Endothelial cell of umbilical vein (primary cell): ENCODE results near the gene WDR74. TPM values are rescaled to one million over a fixed set of nuclear protein-coding genes. Genes with fewer than 3 reads are reported as not detected.

Experiments used
- BruUV-seq: library from RNA; stranded (reverse); fragments of 400-500 nt; replicated peaks from 2 replicates; lab custom pipeline; 2021; lab: Mats Ljungman, UMichigan
- CTCF ChIA-PET: fragments of 300-600, 350-600 bp; sonication (Branson Sonifier 250); formaldehyde crosslinking; loops from one replicate; lab custom pipeline; 2021; ENCODE audit warnings: antibody characterized with exemption, inconsistent platforms; lab: Charles Lee
- POLR2A ChIA-PET: fragments of 300-600, 350-600 bp; sonication (Branson Sonifier 250); formaldehyde crosslinking; loops from one replicate; lab custom pipeline; 2021; ENCODE audit warnings: antibody characterized with exemption, inconsistent platforms; lab: Charles Lee
- DNase-seq: peaks from one replicate; pipeline ENCODE4 v3.0.0-alpha.2; 2011; ENCODE audit warnings: low read depth, low spot score
- FAIRE-seq: peaks from 2 replicates; lab custom pipeline; 2011; peaks lifted over from hg19 to GRCh38; lab: Jason Lieb, UNC
- H2AFZ ChIP-seq: 2 replicates; pipeline ENCODE4 v1.6.0; 2012; ENCODE audit warnings: low read depth, low read length, control low read depth, inconsistent platforms
- H3K27ac ChIP-seq: 2 replicates; pipeline ENCODE4 v1.5.1; 2011; ENCODE audit warnings: low read depth, mild to moderate bottlenecking, control low read depth, low read length, moderate library complexity; ENCODE audit not compliant: insufficient read depth
- H3K27me3 ChIP-seq, 2 experiments: 2 replicates each; pipeline versions ENCODE4 v1.6.0 to v1.6.1; 2011; ENCODE audit warnings: low read length in 2 of 2, mixed read lengths in 1 of 2; ENCODE audit not compliant: control insufficient read depth in 2 of 2, insufficient read depth in 2 of 2
- H3K36me3 ChIP-seq, 2 experiments: 2 replicates in 1 of 2; 3 replicates in 1 of 2; pipeline ENCODE4 v1.5.1; 2011; ENCODE audit warnings: low read length in 2 of 2, mild to moderate bottlenecking in 1 of 2, moderate library complexity in 1 of 2; ENCODE audit not compliant: control insufficient read depth in 2 of 2, insufficient read depth in 2 of 2; ENCODE audit errors: extremely low read depth in 1 of 2
- H3K4me1 ChIP-seq: 3 replicates; pipeline ENCODE4 v1.5.1; 2011; ENCODE audit warnings: mild to moderate bottlenecking, low read length; ENCODE audit not compliant: control insufficient read depth, insufficient read depth; ENCODE audit errors: extremely low read depth
- H3K4me2 ChIP-seq: 2 replicates; pipeline ENCODE4 v1.6.1; 2011; ENCODE audit warnings: low read length, control low read depth, mixed read lengths; ENCODE audit not compliant: insufficient read depth
- H3K4me3 ChIP-seq, 3 experiments: fragments of 200-600 bp in 1 of 3; sonication (generic), shearing (Covaris generic) in 1 of 3; replicated peaks in 1 of 3; 2 replicates each; pipeline ENCODE4 v1.5.1; 2011 to 2016; ENCODE audit warnings: control low read depth in 3 of 3, low read length in 3 of 3, mild to moderate bottlenecking in 2 of 3, inconsistent platforms in 1 of 3, low read depth in 1 of 3, moderate library complexity in 1 of 3; ENCODE audit not compliant: insufficient read depth in 1 of 3
- H3K79me2 ChIP-seq: 2 replicates; pipeline ENCODE4 v1.6.0; 2012; ENCODE audit warnings: low read length, inconsistent platforms; ENCODE audit not compliant: control insufficient read depth, insufficient read depth
- H3K9ac ChIP-seq: replicated peaks from 2 replicates; pipeline ENCODE3; 2011; ENCODE audit warnings: low read length, control low read depth; ENCODE audit not compliant: insufficient read depth; ENCODE audit errors: extremely low read depth
- H3K9me1 ChIP-seq: replicated peaks from 3 replicates; pipeline ENCODE4 v1.6.0; 2011; ENCODE audit warnings: mild to moderate bottlenecking, low read length; ENCODE audit not compliant: control insufficient read depth, insufficient read depth; ENCODE audit errors: extremely low read depth
- H3K9me3 ChIP-seq: replicated peaks from 2 replicates; pipeline ENCODE4 v1.5.1; 2012; ENCODE audit warnings: low read length, inconsistent platforms; ENCODE audit not compliant: control insufficient read depth, insufficient read depth
- H4K20me1 ChIP-seq: replicated peaks from 2 replicates; pipeline ENCODE3; 2011; ENCODE audit warnings: mild to moderate bottlenecking, low read length; ENCODE audit not compliant: control insufficient read depth, insufficient read depth; ENCODE audit errors: extremely low read depth
- EZH2 ChIP-seq: IDR thresholded peaks from 2 replicates; pipeline ENCODE4 v1.6.1; 2012; ENCODE audit warnings: borderline replicate concordance, low read depth, mild to moderate bottlenecking, moderate library complexity, low read length, inconsistent platforms; ENCODE audit not compliant: severe bottlenecking
- JUN ChIP-seq: IDR thresholded peaks from 2 replicates; pipeline ENCODE4 v1.6.1; 2011; ENCODE audit warnings: borderline replicate concordance, low read depth; ENCODE audit not compliant: insufficient read length, insufficient read depth
- MAX ChIP-seq: IDR thresholded peaks from 2 replicates; pipeline ENCODE4 v1.6.1; 2011; ENCODE audit not compliant: insufficient read depth, insufficient read length
- MYC ChIP-seq: IDR thresholded peaks from one replicate; pipeline ENCODE4 v1.6.1; 2011; ENCODE audit warnings: mild to moderate bottlenecking, low read depth, low read length
- POLR2A ChIP-seq: IDR thresholded peaks from 2 replicates; pipeline ENCODE4 v1.6.1; 2012; ENCODE audit warnings: low read depth, mild to moderate bottlenecking, control low read depth, low read length
- POLR2AphosphoS5 ChIP-seq: IDR thresholded peaks from 2 replicates; pipeline ENCODE4 v1.6.1; 2012; ENCODE audit warnings: low read depth, mild to moderate bottlenecking, control low read depth, low read length, moderate library complexity; ENCODE audit not compliant: insufficient read depth
- dilution Hi-C: fragments of 300-500 bp; cut with MboI; formaldehyde crosslinking; loops from one replicate; pipeline ENCODE4 v1.15.0; 2019; ENCODE audit warnings: low sequenced_read_pairs; ENCODE audit not compliant: extremely low pct_ligation_motif_present
- intact Hi-C: fragments of 100-400 bp; cut with micrococcal nuclease; formaldehyde crosslinking; loops from one replicate; pipeline ENCODE4 v1.10.0; 2022
- polyA plus RNA-seq, 4 experiments: library from polyadenylated mRNA; depleted of rRNA in 3 of 4; stranded (reverse) in 3 of 4; unstranded in 1 of 4; fragments of >200 nt; gene quantifications; 2 replicates each; pipeline versions ENCODE4 v1.2.1 to v1.2.3, GENCODE V29; 2011 to 2012; ENCODE audit warnings: missing spikeins in 1 of 4
- total RNA-seq: library from RNA; stranded (reverse); gene quantifications from 2 replicates; pipeline ENCODE4 v1.2.3, GENCODE V29; 2021
- TF ChIP-seq, protein P1 (sequence below), 2 donors: IDR thresholded peaks; 1 replicate in 1 of 2; 2 replicates in 1 of 2; pipeline ENCODE4 v1.5.1; 2011; ENCODE audit warnings: low read length in 2 of 2, mild to moderate bottlenecking in 2 of 2, moderate library complexity in 2 of 2, control low read depth in 1 of 2, inconsistent platforms in 1 of 2, low read depth in 1 of 2; ENCODE audit not compliant: insufficient read depth in 1 of 2; ENCODE audit errors: extremely low read depth in 1 of 2

WDR74 gene
- total and polyA plus RNA-seq, 2 donors (not counting 3 experiments of a cell fraction or from before 2014, with no cell fraction given) = 44.7 to 51.7 TPM

DNA sequence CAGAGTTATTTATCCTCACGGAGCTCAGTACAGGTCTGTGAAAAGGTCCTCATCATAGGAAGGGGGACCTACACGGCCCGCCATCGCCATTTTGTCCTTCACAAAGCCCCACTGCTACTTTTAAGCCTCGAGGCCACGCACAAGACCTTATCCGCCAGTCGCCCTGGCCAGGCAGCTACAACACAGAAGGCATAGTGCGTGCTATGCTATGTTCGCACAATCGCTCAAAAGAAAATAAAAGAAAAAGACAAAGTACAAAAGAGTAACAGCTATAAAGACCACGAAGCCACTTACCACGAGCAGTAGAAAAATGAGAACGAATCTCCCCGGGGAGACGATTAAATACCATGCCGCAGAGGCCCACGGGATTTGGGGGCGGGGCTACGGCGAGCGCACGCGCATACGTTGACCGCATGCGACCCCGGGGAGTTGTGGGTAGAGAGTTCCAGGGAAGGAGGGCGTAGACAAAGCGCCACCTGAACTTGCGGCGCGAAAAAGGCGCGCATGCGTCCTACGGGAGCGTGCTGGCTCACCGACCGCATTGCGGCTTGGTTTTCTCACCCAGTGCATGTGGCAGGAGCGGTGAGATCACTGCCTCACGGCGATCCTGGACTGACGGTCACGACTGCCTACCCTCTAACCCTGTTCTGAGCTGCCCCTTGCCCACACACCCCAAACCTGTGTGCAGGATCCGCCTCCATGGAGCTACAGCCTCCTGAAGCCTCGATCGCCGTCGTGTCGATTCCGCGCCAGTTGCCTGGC lies 16.4 kb upstream of the WDR74 start:
- intact Hi-C loops = loop anchor here (1.0 kb wide), 2 partner anchors 14 to 26 kb away; no protein-coding TSS in a partner anchor
- Histone ChIP-seq H3K9me3 (no peaks in the 10 kb centered on the region), H3K4me1 (peaks cover 24% of the 10 kb centered on the region), H3K27me3 (no peaks in the 10 kb centered on the region), H4K20me1 (peaks cover 10% of the 10 kb centered on the region), H3K27ac (peak overlapping the region; percentile 54), H2AFZ (peak overlapping the region; percentile 47), H3K9ac (peak overlapping the region; percentile 92), H3K4me3 (peak overlapping the region; percentile 61 to 94 (median 87)), H3K36me3 (peaks cover 12 to 29% of the 10 kb centered on the region in 2 experiments), H3K4me2 (peak overlapping the region; percentile 91), H3K9me1 (no peaks in the 10 kb centered on the region), H3K79me2 (peaks cover 52% of the 10 kb centered on the region)
- dilution Hi-C loops = no loop called here
- ChIA-PET POLR2A (interaction anchor here (0.6 to 9.3 kb wide), 18 partner anchors 8 to 389 kb away, joined by 3 to 186 read pairs (median 5); partner anchors contain the start of genes HNRNPUL2, SLC3A2, STX5 and TAF6L), CTCF (interaction anchor here (1.4 to 3.3 kb wide), 3 partner anchors 25 to 461 kb away, joined by 3 to 26 read pairs (median 20); partner anchors contain the start of genes SLC3A2 and TMEM179B)
- peak; percentile 100 for TF ChIP-seq POLR2A
- TF ChIP-seq MAX = peak; percentile 84
- peak; percentile 100 for TF ChIP-seq POLR2AphosphoS5
- no peak for TF ChIP-seq EZH2
- TF ChIP-seq, protein P1, sequence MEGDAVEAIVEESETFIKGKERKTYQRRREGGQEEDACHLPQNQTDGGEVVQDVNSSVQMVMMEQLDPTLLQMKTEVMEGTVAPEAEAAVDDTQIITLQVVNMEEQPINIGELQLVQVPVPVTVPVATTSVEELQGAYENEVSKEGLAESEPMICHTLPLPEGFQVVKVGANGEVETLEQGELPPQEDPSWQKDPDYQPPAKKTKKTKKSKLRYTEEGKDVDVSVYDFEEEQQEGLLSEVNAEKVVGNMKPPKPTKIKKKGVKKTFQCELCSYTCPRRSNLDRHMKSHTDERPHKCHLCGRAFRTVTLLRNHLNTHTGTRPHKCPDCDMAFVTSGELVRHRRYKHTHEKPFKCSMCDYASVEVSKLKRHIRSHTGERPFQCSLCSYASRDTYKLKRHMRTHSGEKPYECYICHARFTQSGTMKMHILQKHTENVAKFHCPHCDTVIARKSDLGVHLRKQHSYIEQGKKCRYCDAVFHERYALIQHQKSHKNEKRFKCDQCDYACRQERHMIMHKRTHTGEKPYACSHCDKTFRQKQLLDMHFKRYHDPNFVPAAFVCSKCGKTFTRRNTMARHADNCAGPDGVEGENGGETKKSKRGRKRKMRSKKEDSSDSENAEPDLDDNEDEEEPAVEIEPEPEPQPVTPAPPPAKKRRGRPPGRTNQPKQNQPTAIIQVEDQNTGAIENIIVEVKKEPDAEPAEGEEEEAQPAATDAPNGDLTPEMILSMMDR (IDR thresholded peaks at IDR 0.05; ENCODE audit: extremely low read depth in 1 of 2, insufficient read depth in 1 of 2, low read depth in 1 of 2, low read length in 2 of 2) = no peak
- peak; percentile 97 for TF ChIP-seq MYC
- TF ChIP-seq JUN = no peak
- no TSS peak for BruUV-seq
- DNase-seq (peak; percentile 98), FAIRE-seq (peak; percentile 97)
